Measurements from ENCODE around the gene MYBL2.
"Not testable (repeated sequence)": the region's sequence is repeated elsewhere in the genome, so short reads cannot be mapped to it uniquely, and the experiment has no call there.

MYBL2 gene

DNA sequence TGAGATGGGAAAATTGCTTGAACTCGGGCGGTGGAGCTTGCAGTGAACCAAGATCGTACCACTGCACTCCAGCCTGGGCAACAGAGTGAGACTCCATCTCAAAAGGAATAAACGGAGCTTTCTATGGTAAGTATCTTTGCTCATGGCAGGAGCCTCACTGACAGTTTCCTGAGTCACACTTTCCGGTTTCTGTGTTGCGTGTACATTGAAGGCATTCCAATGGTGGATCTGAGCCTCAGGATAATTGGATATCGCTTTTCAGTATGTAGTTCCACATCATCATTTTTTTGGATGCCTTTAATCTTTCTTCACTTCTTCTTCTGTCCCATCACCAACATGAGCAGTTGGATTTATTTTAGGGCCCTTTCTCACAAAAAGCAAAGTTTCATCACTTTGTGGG lies 88.5 kb downstream of the MYBL2 start:
- DNase-seq (ENCODE audit: extremely low read depth, low read depth), result no peak
- TF ChIP-seq, protein P1, sequence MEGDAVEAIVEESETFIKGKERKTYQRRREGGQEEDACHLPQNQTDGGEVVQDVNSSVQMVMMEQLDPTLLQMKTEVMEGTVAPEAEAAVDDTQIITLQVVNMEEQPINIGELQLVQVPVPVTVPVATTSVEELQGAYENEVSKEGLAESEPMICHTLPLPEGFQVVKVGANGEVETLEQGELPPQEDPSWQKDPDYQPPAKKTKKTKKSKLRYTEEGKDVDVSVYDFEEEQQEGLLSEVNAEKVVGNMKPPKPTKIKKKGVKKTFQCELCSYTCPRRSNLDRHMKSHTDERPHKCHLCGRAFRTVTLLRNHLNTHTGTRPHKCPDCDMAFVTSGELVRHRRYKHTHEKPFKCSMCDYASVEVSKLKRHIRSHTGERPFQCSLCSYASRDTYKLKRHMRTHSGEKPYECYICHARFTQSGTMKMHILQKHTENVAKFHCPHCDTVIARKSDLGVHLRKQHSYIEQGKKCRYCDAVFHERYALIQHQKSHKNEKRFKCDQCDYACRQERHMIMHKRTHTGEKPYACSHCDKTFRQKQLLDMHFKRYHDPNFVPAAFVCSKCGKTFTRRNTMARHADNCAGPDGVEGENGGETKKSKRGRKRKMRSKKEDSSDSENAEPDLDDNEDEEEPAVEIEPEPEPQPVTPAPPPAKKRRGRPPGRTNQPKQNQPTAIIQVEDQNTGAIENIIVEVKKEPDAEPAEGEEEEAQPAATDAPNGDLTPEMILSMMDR (IDR thresholded peaks at IDR 0.05; ENCODE audit: low read depth, low read length, missing control alignments), result no peak
- no peak overlapping the region for H3K4me3 ChIP-seq (replicated peaks; ENCODE audit: low read depth, low read length)

DNA sequence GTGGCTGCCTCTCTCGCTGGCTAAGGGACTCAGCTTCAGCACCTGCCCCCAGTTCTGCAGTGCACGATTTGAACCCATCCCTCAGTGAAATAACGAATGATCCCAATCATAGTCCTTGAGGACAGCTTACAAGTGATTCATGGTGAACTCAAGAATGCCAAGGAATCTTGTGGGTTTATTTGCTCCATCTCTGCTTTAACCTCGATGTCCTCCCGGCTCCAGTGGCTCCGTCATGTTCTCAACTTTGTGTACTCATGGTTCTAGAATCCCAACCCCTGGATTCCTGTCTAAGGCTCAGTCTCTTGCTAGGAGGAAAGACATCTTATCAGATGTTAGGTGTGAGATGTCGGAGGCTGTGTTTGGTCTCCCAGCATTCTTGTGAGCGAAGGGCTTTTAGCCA lies 88.9 kb downstream of the MYBL2 start:
- DNase-seq (ENCODE audit: extremely low read depth, low read depth), result no peak
- no peak overlapping the region for H3K4me3 ChIP-seq (replicated peaks; ENCODE audit: low read depth, low read length)
- TF ChIP-seq, protein P1 (IDR thresholded peaks at IDR 0.05; ENCODE audit: low read depth, low read length, missing control alignments), result no peak

DNA sequence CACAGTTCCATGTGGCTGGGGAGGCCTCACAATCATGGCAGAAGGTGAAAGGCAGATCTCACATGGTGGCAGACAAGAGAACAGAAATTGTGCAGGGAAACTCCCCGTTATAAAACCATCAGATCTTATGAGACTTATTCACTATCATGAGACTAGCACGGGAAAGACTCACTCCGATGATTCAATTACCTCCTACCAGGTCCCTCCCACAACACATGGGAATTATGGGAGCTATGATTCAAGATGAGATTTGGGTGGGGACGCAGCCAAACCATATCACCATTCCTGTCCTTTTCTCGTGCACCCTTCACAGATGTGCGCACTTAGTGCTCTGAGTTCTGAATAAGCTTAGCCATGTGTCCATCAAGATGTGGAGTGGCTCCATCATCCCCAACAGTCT lies 91.0 kb downstream of the MYBL2 start:
- not testable (repeated sequence) for DNase-seq (ENCODE audit: extremely low read depth, low read depth); H3K4me3 ChIP-seq (replicated peaks; ENCODE audit: low read depth, low read length)

DNA sequence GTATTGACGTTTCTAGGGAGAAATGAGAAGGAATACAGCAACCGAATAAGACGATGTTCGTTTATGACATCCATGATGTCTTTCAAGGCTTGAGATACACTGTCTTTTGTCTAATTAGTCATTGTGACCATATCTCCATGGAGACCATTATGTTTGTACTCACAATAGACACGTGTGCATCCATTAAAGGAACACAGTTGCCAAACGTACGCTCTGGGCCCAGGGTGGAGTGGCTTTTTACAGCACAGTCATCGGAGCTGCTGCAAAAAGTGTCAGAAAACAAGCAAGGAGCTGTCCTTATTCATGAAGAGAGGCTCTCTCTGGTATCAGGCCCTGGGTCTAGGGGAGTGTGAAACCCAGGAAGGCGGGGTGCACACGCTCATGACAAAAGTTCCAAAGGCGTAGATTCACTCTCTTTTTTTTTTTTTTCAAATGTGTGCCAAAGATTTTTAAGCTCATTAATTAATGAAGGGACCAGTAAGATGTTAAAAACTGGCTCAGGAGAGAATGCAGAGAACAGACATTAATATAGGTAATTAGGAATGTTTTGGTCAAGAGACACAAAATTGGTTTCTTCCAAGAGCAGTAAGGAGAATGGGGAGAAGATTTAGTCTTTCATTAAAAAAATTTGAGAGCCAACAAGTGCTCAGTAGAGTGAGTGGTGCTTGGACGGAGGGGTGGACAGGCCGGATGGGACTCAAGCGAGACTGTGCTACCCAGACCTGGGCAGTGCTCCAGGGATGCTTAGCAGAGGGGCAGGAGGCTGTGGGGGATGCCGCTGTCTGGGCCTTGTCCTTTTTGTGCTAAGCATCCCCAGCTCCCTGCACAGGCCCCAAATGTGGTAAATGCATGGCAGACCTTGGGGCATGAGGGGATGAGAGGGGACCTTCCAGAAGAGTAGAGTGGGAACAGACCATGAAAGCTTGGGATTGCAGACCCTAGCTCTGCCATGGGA lies 94.7 kb downstream of the MYBL2 start:
- no peak overlapping the region for H3K4me3 ChIP-seq (replicated peaks; ENCODE audit: low read depth, low read length)
- TF ChIP-seq, protein P1 (IDR thresholded peaks at IDR 0.05; ENCODE audit: low read depth, low read length, missing control alignments), result no peak
- no peak for DNase-seq (ENCODE audit: extremely low read depth, low read depth)

DNA sequence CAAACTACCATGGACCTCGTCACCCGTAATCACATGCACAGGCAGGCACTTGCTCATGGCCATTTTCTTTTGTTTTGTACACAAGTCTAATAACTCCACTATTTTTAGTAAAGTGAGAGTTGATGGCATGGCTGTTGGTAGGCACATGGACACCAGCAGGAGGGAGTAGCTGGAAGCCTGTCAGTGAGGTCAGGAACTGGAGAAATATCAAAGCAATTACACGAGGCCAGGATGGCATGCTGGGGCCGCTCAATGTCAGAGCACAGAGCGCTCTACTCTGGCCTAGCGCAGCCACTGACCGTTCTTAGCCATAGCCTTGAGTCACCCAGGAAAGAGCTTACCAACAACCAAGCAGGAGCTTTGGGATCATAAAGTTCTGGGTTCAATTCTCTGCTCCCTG lies 96.0 kb downstream of the MYBL2 start:
- DNase-seq (ENCODE audit: extremely low read depth, low read depth), result no peak
- H3K4me3 ChIP-seq (replicated peaks; ENCODE audit: low read depth, low read length), result no peak overlapping the region
- TF ChIP-seq, protein P1 (IDR thresholded peaks at IDR 0.05; ENCODE audit: low read depth, low read length, missing control alignments), result no peak

DNA sequence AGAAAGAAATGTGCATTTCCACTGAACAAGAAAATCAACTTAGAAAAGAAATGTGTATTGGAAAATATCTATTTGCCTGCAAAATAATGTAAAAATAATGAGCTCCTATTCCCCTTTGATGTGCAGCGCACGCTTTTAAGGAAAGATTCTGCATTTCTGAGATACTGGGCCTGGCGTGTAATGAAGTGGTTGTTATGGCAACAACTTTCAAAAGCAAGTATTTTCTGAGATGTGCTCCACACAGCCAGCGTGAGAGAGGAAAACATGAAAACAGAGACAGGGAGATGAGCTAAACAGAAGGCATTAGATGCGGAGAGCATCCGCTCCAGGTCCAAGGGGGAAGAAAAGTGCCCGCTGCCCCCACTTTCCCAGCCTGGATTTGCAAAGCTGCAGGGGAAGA lies 99.0 kb downstream of the MYBL2 start:
- no peak overlapping the region for H3K4me3 ChIP-seq (replicated peaks; ENCODE audit: low read depth, low read length)
- TF ChIP-seq, protein P1 (IDR thresholded peaks at IDR 0.05; ENCODE audit: low read depth, low read length, missing control alignments), result no peak
- no peak for DNase-seq (ENCODE audit: extremely low read depth, low read depth)
